ENCODE data around the gene DYSF. TPM values are rescaled to one million over a fixed set of nuclear protein-coding genes. Genes with fewer than 3 reads are reported as not detected.
A peak's percentile ranks its signal among the peaks of the same experiment; 100 is the strongest.

The DYSF gene
- total RNA-seq, 4 donors from 2014 or later: 2.4 to 10.6 (median 4.3) TPM

DNA sequence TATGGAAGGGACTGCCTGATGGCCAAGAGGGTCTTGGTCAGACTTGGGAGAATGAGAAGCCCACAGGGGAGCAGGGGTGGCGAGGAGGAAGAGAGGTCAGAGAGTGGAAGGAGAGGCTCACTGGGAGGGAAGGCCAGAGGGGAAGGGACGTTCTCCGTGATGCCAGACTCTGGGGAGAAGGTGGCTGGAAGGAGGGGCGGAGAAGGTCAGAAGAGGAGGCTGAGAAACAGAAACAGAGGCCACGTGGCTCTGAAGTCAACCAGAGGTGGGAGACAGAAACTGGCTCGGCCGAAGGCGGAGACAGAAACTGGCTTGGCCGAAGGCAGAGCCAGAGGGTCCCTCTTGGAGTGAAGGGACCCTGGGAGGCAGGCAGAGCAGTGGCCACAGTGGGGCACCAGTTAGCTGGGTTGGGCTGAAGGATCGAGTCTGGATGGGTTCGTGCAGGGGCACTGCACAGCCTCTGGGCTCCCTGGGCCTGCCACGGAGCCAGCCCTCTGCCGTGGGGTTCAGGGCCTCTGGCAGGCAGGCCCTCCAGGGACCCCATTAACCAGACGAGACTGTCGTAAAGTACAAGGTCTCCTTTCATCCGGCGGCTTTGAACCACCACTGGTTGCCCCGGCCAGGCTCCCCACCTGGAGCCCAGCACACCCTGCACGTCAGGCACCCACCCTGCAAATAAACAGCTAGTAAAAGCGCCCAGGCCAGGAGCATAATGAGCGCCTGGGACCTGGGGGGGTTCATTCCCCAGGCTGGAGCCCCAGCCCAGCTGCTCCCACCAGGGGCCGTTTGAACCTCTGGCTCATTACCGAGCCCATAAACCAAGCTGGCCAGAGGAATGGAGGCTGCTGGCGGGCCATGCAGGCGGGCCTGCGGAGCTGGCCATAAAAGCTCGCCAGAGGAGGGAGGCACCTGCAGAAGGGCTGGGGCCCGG lies 218.8 kb downstream of the DYSF start:
- Histone ChIP-seq H3K9me3 (no peaks in the 10 kb centered on the region), H3K36me3 (peaks cover 0 to 13% (median 0%) of the 10 kb centered on the region in 3 donors), H3K4me3 (no peak overlapping the region), H3K4me1 (peaks cover 0 to 7% (median 0%) of the 10 kb centered on the region in 3 donors), H3K27ac (no peak overlapping the region), H3K27me3 (no peaks in the 10 kb centered on the region)
- 75 to 77% methylated on average over 10 to 12 of the region's 28 CpGs for WGBS, 2 donors
- TF ChIP-seq POLR2A (IDR thresholded peaks at IDR 0.05): no peak
- TF ChIP-seq, protein P1, sequence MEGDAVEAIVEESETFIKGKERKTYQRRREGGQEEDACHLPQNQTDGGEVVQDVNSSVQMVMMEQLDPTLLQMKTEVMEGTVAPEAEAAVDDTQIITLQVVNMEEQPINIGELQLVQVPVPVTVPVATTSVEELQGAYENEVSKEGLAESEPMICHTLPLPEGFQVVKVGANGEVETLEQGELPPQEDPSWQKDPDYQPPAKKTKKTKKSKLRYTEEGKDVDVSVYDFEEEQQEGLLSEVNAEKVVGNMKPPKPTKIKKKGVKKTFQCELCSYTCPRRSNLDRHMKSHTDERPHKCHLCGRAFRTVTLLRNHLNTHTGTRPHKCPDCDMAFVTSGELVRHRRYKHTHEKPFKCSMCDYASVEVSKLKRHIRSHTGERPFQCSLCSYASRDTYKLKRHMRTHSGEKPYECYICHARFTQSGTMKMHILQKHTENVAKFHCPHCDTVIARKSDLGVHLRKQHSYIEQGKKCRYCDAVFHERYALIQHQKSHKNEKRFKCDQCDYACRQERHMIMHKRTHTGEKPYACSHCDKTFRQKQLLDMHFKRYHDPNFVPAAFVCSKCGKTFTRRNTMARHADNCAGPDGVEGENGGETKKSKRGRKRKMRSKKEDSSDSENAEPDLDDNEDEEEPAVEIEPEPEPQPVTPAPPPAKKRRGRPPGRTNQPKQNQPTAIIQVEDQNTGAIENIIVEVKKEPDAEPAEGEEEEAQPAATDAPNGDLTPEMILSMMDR (IDR thresholded peaks at IDR 0.05): no peak
- DNase-seq: no peak
- intact Hi-C loops (cut with DNase I): no loop called here

DNA sequence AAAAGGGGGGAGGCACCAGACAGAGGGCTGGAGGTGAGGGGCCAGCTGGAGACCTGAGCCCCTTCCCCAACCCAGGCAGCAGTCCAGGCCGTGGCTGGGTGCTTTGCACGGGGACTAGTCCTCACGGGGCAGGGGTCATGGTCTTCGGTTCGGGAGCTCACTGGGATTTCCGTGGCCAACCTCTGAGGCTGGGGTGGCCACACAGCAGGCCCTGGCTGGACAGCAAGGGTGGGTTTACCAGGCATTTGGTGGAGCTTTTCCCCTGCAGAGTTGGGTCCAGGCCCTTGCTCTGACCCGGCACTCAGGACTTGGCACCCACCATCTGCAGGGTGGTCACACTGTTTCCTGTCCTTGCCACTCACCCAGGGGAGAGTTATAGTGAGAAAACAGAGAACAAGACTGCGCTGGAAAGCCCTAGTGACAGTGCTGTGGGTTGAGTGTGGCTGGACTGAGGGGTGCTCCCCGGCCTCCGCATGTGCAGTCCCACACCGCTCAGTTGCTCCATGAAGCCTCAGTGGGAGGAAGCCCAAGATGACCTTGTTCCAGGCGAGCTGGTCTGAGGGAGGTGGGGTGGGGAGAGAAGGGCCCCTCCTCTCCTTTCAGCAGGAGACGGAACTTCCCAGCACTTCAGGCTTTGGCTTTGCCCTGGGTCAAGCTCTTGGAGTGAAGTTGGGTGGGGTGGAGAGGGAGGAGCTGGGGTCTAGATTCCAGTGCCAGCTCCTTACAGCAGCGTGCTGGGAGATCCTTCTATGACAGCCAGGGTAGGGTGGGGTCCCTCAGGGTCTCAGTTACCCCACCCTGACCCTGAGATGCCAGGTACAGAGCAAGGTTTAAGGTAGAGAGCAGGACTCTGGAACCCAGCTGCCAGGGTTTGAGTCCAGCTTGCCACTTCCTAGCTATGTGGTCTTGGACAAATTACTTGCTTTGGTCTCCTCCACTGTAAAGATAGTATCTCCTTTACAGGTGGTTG lies 219.8 kb downstream of the DYSF start:
- Histone ChIP-seq H3K27me3 (no peaks in the 10 kb centered on the region), H3K9me3 (no peaks in the 10 kb centered on the region), H3K27ac (no peak overlapping the region), H3K36me3 (peaks cover 0 to 13% (median 0%) of the 10 kb centered on the region in 3 donors), H3K4me1 (peaks cover 0 to 7% (median 0%) of the 10 kb centered on the region in 3 donors), H3K4me3 (no peak overlapping the region)
- no peak for DNase-seq
- intact Hi-C loops (cut with DNase I): no loop called here
- no peak for TF ChIP-seq POLR2A (IDR thresholded peaks at IDR 0.05)
- TF ChIP-seq, protein P1 (IDR thresholded peaks at IDR 0.05): no peak
- WGBS, 2 donors: 81% methylated on average over 7 of the region's 14 CpGs; no CpG with 5 or more reads in 1 of the 2 donors

DNA sequence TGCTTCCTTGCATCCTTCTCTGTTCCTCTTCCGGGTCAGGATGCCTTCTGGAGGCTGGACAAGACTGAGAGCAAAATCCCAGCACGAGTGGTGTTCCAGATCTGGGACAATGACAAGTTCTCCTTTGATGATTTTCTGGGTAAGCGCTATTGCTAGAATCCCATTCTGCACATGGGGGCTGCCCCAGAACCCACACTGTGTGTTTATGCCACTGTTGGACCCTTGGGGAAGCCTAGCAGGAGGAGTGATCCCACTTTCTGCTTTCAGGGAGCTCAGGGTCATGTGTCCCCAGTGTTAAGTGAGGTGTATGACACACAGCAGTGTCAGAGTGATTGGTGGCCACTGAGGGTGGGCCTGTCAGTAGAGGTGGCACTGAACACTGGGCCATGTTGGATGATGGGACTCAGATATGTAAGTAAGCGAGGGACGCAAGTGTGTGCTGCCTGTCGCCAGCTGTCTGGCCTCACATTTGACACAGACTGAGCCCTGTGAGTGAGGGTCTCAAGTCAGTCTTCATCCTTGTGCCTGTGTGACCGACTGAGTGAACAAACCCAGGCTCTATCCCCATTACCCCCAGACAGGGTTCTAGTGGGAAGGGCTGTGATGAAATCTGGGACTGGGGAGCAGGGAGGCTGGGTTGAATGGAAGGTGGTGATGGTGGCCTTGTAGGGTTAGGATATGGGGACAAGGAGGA lies 220.9 kb downstream of the DYSF start:
- Histone ChIP-seq H3K27ac (no peak overlapping the region), H3K36me3 (peaks cover 0 to 11% (median 0%) of the 10 kb centered on the region in 3 donors), H3K9me3 (no peaks in the 10 kb centered on the region), H3K4me3 (no peak overlapping the region), H3K27me3 (no peaks in the 10 kb centered on the region), H3K4me1 (peaks cover 0 to 7% (median 0%) of the 10 kb centered on the region in 3 donors)
- no peak for DNase-seq
- TF ChIP-seq, protein P1 (IDR thresholded peaks at IDR 0.05): no peak
- TF ChIP-seq POLR2A (IDR thresholded peaks at IDR 0.05): no peak
- WGBS, 2 donors: 86 to 94% methylated on average over 6 to 7 of the region's 7 CpGs
- intact Hi-C loops (cut with DNase I): no loop called here

DNA sequence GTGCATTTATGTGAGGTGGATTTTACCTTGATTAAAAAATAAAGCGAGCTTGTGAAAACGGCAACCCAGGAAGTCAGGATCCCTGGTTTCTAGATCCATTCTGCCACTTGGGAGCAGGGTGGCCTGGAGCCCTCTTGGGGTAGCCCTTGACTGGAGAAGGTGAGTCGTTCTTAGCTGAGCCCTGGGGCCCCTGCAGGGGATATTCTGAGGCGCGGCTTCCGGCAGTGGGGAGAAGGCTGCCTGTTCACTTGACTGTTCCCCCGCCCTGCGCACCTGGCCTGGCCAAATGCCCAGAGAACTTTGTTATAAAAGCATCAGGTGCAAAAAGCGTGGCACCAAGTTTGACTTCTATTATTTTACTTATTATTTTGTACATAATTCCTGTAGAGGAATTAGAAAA lies 221.9 kb downstream of the DYSF start:
- H3K27me3 ChIP-seq: no peaks in the 10 kb centered on the region
- intact Hi-C loops (cut with DNase I): no loop called here
- no peak overlapping the region for H3K4me3 ChIP-seq
- H3K9me3 ChIP-seq: no peaks in the 10 kb centered on the region
- 50 to 55% methylated on average over 6 to 9 of the region's 9 CpGs for WGBS, 2 donors
- no peak for DNase-seq
- TF ChIP-seq, protein P1 (IDR thresholded peaks at IDR 0.05): peak in 1 of 6 experiments; percentile 12
- TF ChIP-seq POLR2A (IDR thresholded peaks at IDR 0.05): no peak
- no peak overlapping the region for H3K27ac ChIP-seq
- H3K36me3 ChIP-seq: peaks cover 0 to 1% (median 0%) of the 10 kb centered on the region in 3 donors
- peaks cover 0 to 7% (median 0%) of the 10 kb centered on the region in 3 donors for H3K4me1 ChIP-seq

Measured in esophagus squamous epithelium (tissue), 5 donors.